ENCODE measurements around the gene RNASE8. TPM values are rescaled to one million over a fixed set of nuclear protein-coding genes. Genes with fewer than 3 reads are reported as not detected.

Gene RNASE8
- total RNA-seq, 1 donor from 2014 or later, result not detected

- ATAC-seq (ENCODE audit: poor library complexity) (peak; percentile 36), DNase-seq (peak; percentile 51)
- intact Hi-C loops (cut with DNase I), result loop anchor here (10.0 kb wide), 1 partner anchor 358 kb away; the partner anchor contains the start of genes ANG and RNASE4
Measured at GRCh38 chr14:21042918-21043317, 14.7 kb upstream of the RNASE8 start.

GRCh38 chr14:21043387-21043973 lies 14.1 kb upstream of the RNASE8 start:
- peak; percentile 16 for ATAC-seq (ENCODE audit: poor library complexity)

GRCh38 chr14:21043974-21044618 lies 13.5 kb upstream of the RNASE8 start:
- DNase-seq (peak; percentile 65), ATAC-seq (ENCODE audit: poor library complexity) (peak; percentile 54)
- intact Hi-C loops (cut with DNase I), result loop anchor here (10.0 kb wide), 1 partner anchor 359 kb away; the partner anchor contains the start of genes ANG and RNASE4

More at GRCh38 chr14:21043387-21043973, 14.1 kb upstream of the RNASE8 start:
- no peak for DNase-seq
- intact Hi-C loops (cut with DNase I), result loop anchor here (10.0 kb wide), 1 partner anchor 359 kb away; the partner anchor contains the start of genes ANG and RNASE4

- intact Hi-C loops (cut with DNase I), result loop anchor here (10.0 kb wide), 1 partner anchor 363 kb away; the partner anchor contains the start of genes ANG and RNASE4
- DNase-seq (no peak), ATAC-seq (ENCODE audit: poor library complexity) (no peak)
Measured at GRCh38 chr14:21047378-21047781, 10.2 kb upstream of the RNASE8 start.

GRCh38 chr14:21048638-21049037 lies 9.0 kb upstream of the RNASE8 start:
- ATAC-seq (ENCODE audit: poor library complexity) (peak; percentile 31), DNase-seq (no peak)
- intact Hi-C loops (cut with DNase I), result loop anchor here (10.0 kb wide), 1 partner anchor 364 kb away; the partner anchor contains the start of genes ANG and RNASE4

GRCh38 chr14:21049271-21049673 lies 8.3 kb upstream of the RNASE8 start:
- intact Hi-C loops (cut with DNase I), result loop anchor here (10.0 kb wide), 1 partner anchor 364 kb away; the partner anchor contains the start of genes ANG and RNASE4
- DNase-seq, result no peak
- ATAC-seq (ENCODE audit: poor library complexity), result no peak

- DNase-seq (no peak), ATAC-seq (ENCODE audit: poor library complexity) (no peak)
- intact Hi-C loops (cut with DNase I), result no loop called here
Measured at GRCh38 chr14:21050597-21050996, 7.0 kb upstream of the RNASE8 start.

GRCh38 chr14:21053184-21054122 lies 4.2 kb upstream of the RNASE8 start:
- ATAC-seq (ENCODE audit: poor library complexity) (no peak), DNase-seq (no peak)
- intact Hi-C loops (cut with DNase I), result no loop called here

GRCh38 chr14:21054123-21054767 lies 3.4 kb upstream of the RNASE8 start:
- ATAC-seq (ENCODE audit: poor library complexity) (no peak), DNase-seq (no peak)
- intact Hi-C loops (cut with DNase I), result no loop called here

GRCh38 chr14:21054768-21055145 lies 2.9 kb upstream of the RNASE8 start:
- intact Hi-C loops (cut with DNase I), result no loop called here
- ATAC-seq (ENCODE audit: poor library complexity) (no peak), DNase-seq (no peak)

GRCh38 chr14:21055432-21056117 lies 2.0 kb upstream of the RNASE8 start:
- ATAC-seq (ENCODE audit: poor library complexity), result peak; percentile 46
- no peak for DNase-seq
- intact Hi-C loops (cut with DNase I), result no loop called here

- ATAC-seq (ENCODE audit: poor library complexity), result no peak
- intact Hi-C loops (cut with DNase I), result no loop called here
- DNase-seq, result no peak
Measured at GRCh38 chr14:21056520-21057163, 980 bp upstream of the RNASE8 start.

GRCh38 chr14:21058903-21059302 lies 1.3 kb downstream of the RNASE8 start:
- DNase-seq (no peak), ATAC-seq (ENCODE audit: poor library complexity) (no peak)
- intact Hi-C loops (cut with DNase I), result no loop called here

GRCh38 chr14:21059842-21060613 lies 2.4 kb downstream of the RNASE8 start:
- intact Hi-C loops (cut with DNase I), result no loop called here
- DNase-seq, result no peak
- ATAC-seq (ENCODE audit: poor library complexity), result no peak

GRCh38 chr14:21060614-21061346 lies 3.2 kb downstream of the RNASE8 start:
- DNase-seq (no peak), ATAC-seq (ENCODE audit: poor library complexity) (no peak)
- intact Hi-C loops (cut with DNase I), result no loop called here

- intact Hi-C loops (cut with DNase I), result no loop called here
- ATAC-seq (ENCODE audit: poor library complexity) (no peak), DNase-seq (no peak)
Measured at GRCh38 chr14:21061347-21061668, 3.7 kb downstream of the RNASE8 start.

Measured in Right ventricle myocardium superior (tissue), 1 donor.